AG04450 (cell line): ENCODE measurements around the gene NUBP2. TPM values are rescaled to one million over a fixed set of nuclear protein-coding genes. Genes with fewer than 3 reads are reported as not detected.

Source experiments
- CTCF ChIA-PET: fragments of 300-600, 350-600 bp; formaldehyde crosslinking; extraction: SDS; loops from one replicate; lab custom pipeline; 2022; ENCODE audit warnings: antibody characterized with exemption, inconsistent platforms; lab: Charles Lee
- POLR2A ChIA-PET: fragments of 350-600 bp; formaldehyde crosslinking; extraction: SDS; loops from one replicate; lab custom pipeline; 2021; ENCODE audit warnings: antibody characterized with exemption, inconsistent platforms; lab: Yijun Ruan, JAX
- DNase-seq: peaks from one replicate; pipeline ENCODE4 v3.0.0-alpha.2; 2011; ENCODE audit warnings: low read depth, low spot score
- H3K27ac ChIP-seq: one replicate; pipeline ENCODE4 v1.5.1; 2012; ENCODE audit warnings: low read depth, low read length, control low read depth
- H3K27me3 ChIP-seq: one replicate; pipeline ENCODE4 v1.6.0; 2012; ENCODE audit warnings: low read length; ENCODE audit not compliant: control insufficient read depth, insufficient read depth
- H3K4me3 ChIP-seq: 2 replicates; pipeline ENCODE4 v1.5.1; 2011; ENCODE audit warnings: mild to moderate bottlenecking, low read depth, low read length, control low read depth
- H3K9me3 ChIP-seq: 2 replicates; pipeline ENCODE4 v1.5.1; 2012; ENCODE audit warnings: low read length; ENCODE audit not compliant: control insufficient read depth, insufficient read depth
- polyA plus RNA-seq: library from polyadenylated mRNA; depleted of rRNA; stranded (reverse); fragments of >200 nt; gene quantifications from 2 replicates; pipeline ENCODE4 v1.2.3, GENCODE V29; 2011
- TF ChIP-seq, protein P1 (sequence below): IDR thresholded peaks from 2 replicates; pipeline ENCODE4 v1.5.1; 2011; ENCODE audit warnings: low read depth, low read length, control low read depth, inconsistent platforms

NUBP2 gene
- polyA plus RNA-seq, 1 experiment: 20.0 TPM

DNA sequence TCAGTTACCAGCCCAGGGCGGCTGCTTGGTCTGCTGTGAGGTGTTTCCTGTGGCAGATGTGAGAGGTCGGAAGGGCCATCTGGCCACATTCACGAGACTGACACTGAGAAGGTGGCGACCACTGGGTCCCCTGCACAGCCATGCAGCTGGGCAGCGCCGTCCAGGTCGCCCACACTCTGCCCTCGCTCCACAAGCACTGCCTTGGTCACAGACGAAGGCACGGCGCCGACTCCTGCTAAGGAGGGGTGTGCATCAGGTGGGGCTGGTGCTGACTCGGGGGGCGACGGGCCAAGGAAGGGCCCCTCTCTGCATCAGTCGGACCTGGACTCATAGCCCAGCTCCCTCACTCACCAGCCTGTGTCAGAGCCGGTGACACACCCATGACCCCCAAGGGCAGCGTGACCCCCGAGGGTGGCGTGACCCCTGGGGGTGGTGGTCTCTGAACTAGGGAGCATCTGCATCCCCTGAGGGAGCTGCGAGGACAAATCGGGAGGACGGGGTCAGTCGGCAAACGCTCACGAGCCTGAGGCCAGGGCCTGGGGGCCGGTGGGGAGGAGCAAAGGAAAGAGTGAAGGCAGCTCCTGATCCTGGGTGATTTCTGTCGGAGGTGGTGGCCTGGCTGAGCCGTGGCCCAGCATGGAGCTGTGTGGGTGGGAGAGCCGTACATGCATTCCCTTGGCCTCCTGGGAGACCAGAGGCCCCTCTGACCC is 41.8 kb upstream of the NUBP2 start:
- POLR2A ChIA-PET: no interaction called here

DNA sequence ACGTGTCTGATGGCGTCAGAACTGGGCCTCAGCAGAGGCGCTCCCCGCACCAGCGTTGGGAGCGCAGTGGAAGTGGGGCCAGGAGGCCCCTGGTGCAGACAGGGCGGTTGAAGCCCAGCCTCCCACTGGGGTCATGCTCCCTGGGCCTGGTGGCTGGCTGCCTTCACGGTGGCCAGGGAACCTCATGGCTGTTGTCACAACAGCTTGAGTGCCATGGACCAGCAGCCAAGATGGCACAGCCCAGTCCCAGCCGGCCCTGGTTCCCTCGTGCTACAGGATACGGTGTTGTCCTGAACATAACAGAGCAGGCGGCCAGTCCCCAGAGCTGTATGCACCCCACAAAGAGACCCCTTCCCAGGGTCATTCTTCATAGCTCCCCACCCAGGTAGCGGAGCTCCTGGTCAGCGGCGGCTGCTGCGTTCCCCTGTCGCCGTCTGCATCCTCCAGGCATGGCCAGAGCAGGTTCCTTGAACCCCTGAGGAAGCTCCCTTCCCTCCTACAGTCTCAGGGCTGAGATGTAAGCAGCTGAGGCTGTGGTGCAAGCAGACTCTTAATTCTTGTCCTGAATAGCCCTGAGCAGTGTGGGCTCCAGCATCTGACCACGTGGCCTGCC is 41.1 kb upstream of the NUBP2 start:
- ChIA-PET POLR2A (no interaction called here), CTCF (no interaction called here)
- DNase-seq: no peak
- Histone ChIP-seq H3K9me3 (peaks cover 26% of the 10 kb centered on the region), H3K4me3 (no peak overlapping the region), H3K27me3 (no peaks in the 10 kb centered on the region), H3K27ac (no peak overlapping the region)
- TF ChIP-seq, protein P1, sequence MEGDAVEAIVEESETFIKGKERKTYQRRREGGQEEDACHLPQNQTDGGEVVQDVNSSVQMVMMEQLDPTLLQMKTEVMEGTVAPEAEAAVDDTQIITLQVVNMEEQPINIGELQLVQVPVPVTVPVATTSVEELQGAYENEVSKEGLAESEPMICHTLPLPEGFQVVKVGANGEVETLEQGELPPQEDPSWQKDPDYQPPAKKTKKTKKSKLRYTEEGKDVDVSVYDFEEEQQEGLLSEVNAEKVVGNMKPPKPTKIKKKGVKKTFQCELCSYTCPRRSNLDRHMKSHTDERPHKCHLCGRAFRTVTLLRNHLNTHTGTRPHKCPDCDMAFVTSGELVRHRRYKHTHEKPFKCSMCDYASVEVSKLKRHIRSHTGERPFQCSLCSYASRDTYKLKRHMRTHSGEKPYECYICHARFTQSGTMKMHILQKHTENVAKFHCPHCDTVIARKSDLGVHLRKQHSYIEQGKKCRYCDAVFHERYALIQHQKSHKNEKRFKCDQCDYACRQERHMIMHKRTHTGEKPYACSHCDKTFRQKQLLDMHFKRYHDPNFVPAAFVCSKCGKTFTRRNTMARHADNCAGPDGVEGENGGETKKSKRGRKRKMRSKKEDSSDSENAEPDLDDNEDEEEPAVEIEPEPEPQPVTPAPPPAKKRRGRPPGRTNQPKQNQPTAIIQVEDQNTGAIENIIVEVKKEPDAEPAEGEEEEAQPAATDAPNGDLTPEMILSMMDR: no peak

More for the DNA sequence above, 41.8 kb upstream of the NUBP2 start:
- H3K4me3 ChIP-seq: no peak overlapping the region
- no peak overlapping the region for H3K27ac ChIP-seq
- TF ChIP-seq, protein P1: no peak
- DNase-seq: no peak
- CTCF ChIA-PET: no interaction called here
- no peaks in the 10 kb centered on the region for H3K27me3 ChIP-seq
- H3K9me3 ChIP-seq: peaks cover 32% of the 10 kb centered on the region

DNA sequence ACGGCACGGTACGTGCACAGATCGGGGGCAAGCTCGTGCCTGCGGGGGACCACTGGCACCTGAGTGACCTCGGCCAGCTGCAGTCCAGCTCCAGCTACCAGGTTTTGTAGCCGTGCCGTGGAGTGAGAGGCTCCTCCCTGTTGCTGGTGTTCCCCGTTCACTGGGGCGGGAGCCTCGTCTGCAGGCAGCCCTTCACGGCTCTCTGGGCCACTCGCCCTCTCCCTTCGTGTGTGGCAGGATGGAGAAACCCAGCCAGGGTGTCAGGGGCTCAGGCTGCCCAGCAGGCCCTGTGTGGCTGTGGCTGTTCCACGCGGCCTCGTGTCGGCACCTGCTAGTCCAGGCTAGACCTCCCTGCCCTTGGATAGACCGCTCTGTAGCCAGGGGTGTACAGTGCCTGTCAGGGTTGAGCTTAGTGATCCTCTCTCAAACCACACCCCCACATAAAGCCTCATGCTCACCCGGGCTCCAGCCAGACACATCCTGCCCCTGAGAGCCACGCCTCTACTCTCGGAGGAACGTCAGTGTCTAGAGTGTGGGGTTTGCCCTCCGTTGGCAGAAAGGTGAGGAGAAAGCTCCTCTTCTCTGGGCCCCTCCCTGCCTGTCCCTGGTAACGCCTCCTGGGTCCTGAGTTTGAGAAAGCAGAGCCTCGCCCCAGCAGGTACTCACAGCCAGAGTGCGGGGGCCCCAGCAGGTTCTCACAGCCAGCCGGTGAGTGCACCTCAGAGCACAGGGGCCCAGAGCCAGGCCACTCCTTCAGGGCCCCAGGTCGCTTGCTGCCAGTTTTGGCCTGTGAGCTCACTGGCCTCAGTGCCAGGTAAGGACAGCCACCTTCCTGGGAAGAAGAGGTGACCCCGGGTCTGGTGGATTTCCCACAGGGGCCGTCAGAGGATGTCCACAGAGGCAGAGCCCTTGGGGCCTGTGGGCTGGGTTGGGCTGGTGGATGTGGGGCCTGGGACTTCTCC is 39.1 kb upstream of the NUBP2 start:
- Histone ChIP-seq H3K27ac (no peak overlapping the region), H3K4me3 (no peak overlapping the region), H3K9me3 (peaks cover 14% of the 10 kb centered on the region; the same call in 1 of the 2 replicates), H3K27me3 (no peaks in the 10 kb centered on the region)
- ChIA-PET CTCF (interaction anchor here (0.9 kb wide), 1 partner anchor 38 kb away, joined by 3 read pairs; no protein-coding TSS in a partner anchor), POLR2A (no interaction called here)
- DNase-seq: no peak
- TF ChIP-seq, protein P1: no peak

DNA sequence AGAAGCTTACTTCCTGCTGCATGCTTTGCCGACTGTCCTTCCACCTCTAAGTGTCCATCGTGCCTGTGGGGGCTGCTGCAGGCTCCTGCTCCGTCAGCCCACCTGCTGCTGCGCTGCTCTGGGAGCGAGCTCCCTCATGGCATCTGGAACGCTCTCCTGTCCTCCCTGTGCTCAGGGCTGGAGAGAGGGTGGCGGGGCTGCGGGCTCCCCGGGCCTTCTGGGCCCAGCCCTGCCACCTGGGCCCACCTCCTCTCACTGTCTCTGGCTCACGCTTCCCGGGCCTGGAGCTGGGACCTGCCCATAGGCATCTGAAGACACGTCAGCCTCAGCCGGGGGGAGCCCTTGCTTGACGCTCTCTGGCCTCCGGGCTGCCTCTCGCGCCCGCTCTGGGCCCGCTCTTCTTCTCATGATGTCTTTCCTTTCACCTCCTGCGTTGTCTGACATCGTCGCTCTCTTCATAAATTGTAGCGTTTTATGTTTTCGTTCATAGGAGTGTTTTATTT is 38.4 kb upstream of the NUBP2 start:
- no peaks in the 10 kb centered on the region for H3K27me3 ChIP-seq
- peaks cover 7% of the 10 kb centered on the region; the same call in 1 of the 2 replicates for H3K9me3 ChIP-seq
- TF ChIP-seq, protein P1: no peak
- ChIA-PET POLR2A (interaction anchor here (0.6 kb wide), 1 partner anchor 272 kb away, joined by 4 read pairs; no protein-coding TSS in a partner anchor), CTCF (interaction anchor here (0.9 kb wide), 1 partner anchor 39 kb away, joined by 3 read pairs; no protein-coding TSS in a partner anchor)
- no peak overlapping the region for H3K27ac ChIP-seq
- no peak overlapping the region for H3K4me3 ChIP-seq
- DNase-seq: no peak
